Gastroesophageal sphincter (tissue), 2 donors: ENCODE results near the gene MPDZ.

Experiments used
- EP300 ChIP-seq: sonication (generic); formaldehyde crosslinking; IDR thresholded peaks from one replicate; pipeline ENCODE4 v1.6.1; 2017; ENCODE audit warnings: antibody characterized with exemption, mild to moderate bottlenecking
- POLR2A ChIP-seq, 2 donors: fragments of 450-650 bp; IDR thresholded peaks; one replicate each; pipeline ENCODE4 v1.6.1; 2017; ENCODE audit warnings: antibody characterized with exemption in 2 of 2, mild to moderate bottlenecking in 2 of 2, moderate library complexity in 1 of 2

- no peak for TF ChIP-seq EP300
- no peak for TF ChIP-seq POLR2A (IDR thresholded peaks at IDR 0.05)
Observed at GRCh38 chr9:13122756-13123369, 156.6 kb downstream of the MPDZ start.
